K562 (cell line): ENCODE data around the gene CHSY1. TPM values are rescaled to one million over a fixed set of nuclear protein-coding genes. Genes with fewer than 3 reads are reported as not detected.
A peak's percentile ranks its signal among the peaks of the same experiment; 100 is the strongest.

Source experiments
- CHD2 ChIP-seq: IDR thresholded peaks from 2 replicates; pipeline ENCODE4 v1.6.1; 2011; ENCODE audit warnings: low read depth, low read length
- E2F1 ChIP-seq: sonication (generic); formaldehyde crosslinking; IDR thresholded peaks from 2 replicates; pipeline ENCODE4 v1.8.1; 2023; ENCODE audit warnings: mild to moderate bottlenecking, missing genetic modification reagents, moderate library complexity
- ELF4 ChIP-seq: fragments of 450-650 bp; formaldehyde crosslinking; IDR thresholded peaks from 2 replicates; pipeline ENCODE4 v1.4.0; 2022; ENCODE audit warnings: missing genetic modification characterization
- HDAC8 ChIP-seq: fragments of 450-650 bp; IDR thresholded peaks from 2 replicates; pipeline ENCODE4 v1.6.1; 2016; ENCODE audit warnings: mild to moderate bottlenecking, missing genetic modification characterization, moderate library complexity, missing compliant biosample characterization
- HMGXB4 ChIP-seq: sonication (generic); formaldehyde crosslinking; IDR thresholded peaks from 2 replicates; pipeline ENCODE4 v1.8.1; 2023; ENCODE audit warnings: mild to moderate bottlenecking, missing genetic modification reagents
- ILK ChIP-seq: fragments of 450-650 bp; IDR thresholded peaks from 2 replicates; pipeline ENCODE4 v1.6.1; 2016; ENCODE audit warnings: missing genetic modification characterization, low read depth, mild to moderate bottlenecking, missing compliant biosample characterization, moderate library complexity, borderline replicate concordance
- KDM5B ChIP-seq: fragments of 200-600 bp; sonication (generic); IDR thresholded peaks from 2 replicates; pipeline ENCODE4 v1.6.1; 2012; ENCODE audit warnings: low read depth, mild to moderate bottlenecking, moderate library complexity, low read length, control low read depth, inconsistent platforms; ENCODE audit not compliant: insufficient replicate concordance
- MCM3 ChIP-seq: fragments of 450-650 bp; IDR thresholded peaks from 2 replicates; pipeline ENCODE4 v1.6.1; 2016
- NELFE ChIP-seq: IDR thresholded peaks from 2 replicates; pipeline ENCODE4 v1.6.1; 2011; ENCODE audit warnings: mild to moderate bottlenecking; ENCODE audit not compliant: insufficient read depth, insufficient read length
- RERE ChIP-seq: sonication (generic); formaldehyde crosslinking; IDR thresholded peaks from 2 replicates; pipeline ENCODE4 v1.8.0; 2023; ENCODE audit warnings: missing genetic modification reagents, mild to moderate bottlenecking, borderline replicate concordance
- SMAD3 ChIP-seq: fragments of 450-650 bp; formaldehyde crosslinking; conservative IDR thresholded peaks from 2 replicates; pipeline ENCODE4 v1.4.0; 2020; ENCODE audit warnings: mild to moderate bottlenecking
- SMARCC2 ChIP-seq: fragments of 450-650 bp; IDR thresholded peaks from 2 replicates; pipeline ENCODE4 v1.6.1; 2017; ENCODE audit warnings: antibody characterized with exemption, moderate library complexity, mild to moderate bottlenecking, low read depth
- STAT5A ChIP-seq: IDR thresholded peaks from 2 replicates; pipeline ENCODE4 v1.6.1; 2012; ENCODE audit warnings: low read length, inconsistent platforms, borderline replicate concordance
- TRIM28 ChIP-seq: fragments of 450-650 bp; IDR thresholded peaks from 2 replicates; pipeline ENCODE4 v1.6.1; 2017
- ZNF24 ChIP-seq: fragments of 450-650 bp; IDR thresholded peaks from 2 replicates; pipeline ENCODE4 v1.6.1; 2016
- polyA plus RNA-seq, 8 experiments: library from polyadenylated mRNA; depleted of rRNA in 4 of 8; stranded (reverse) in 5 of 8; unstranded in 3 of 8; fragments of >200 nt; fragmentation: Nextera tagmentation in 2 of 8; fragmentation: Illumina TruSeq in 1 of 8; extraction: Ambion mirVana in 2 of 8; extraction: Trizol in 1 of 8; gene quantifications; 2 replicates each; pipeline versions ENCODE4 v1.2.1 to v1.2.3, GENCODE V29; 2011 to 2014; ENCODE audit warnings: inconsistent platforms in 1 of 8, missing spikeins in 1 of 8
- total RNA-seq, 7 experiments: library from RNA; depleted of rRNA in 6 of 7; stranded (reverse); fragments of >200 nt in 6 of 7; fragmentation: Illumina TruSeq in 2 of 7; extraction: Trizol in 2 of 7; gene quantifications; 2 replicates each; pipeline versions ENCODE4 v1.2.1 to v1.2.3, GENCODE V29; 2011 to 2021; ENCODE audit warnings: low replicate concordance in 1 of 7
- TF ChIP-seq, protein P1 (sequence below): fragments of 450-650 bp; IDR thresholded peaks from 2 replicates; pipeline ENCODE4 v1.7.0; 2016; ENCODE audit warnings: borderline replicate concordance

Gene CHSY1
- total and polyA plus RNA-seq, 9 of the 15 experiments (the other 6 are each of a cell fraction or from before 2014, with no cell fraction given) = 7.0 to 16.4 (median 13.4) TPM

GRCh38 chr15:101294731-101295606 is 43.1 kb upstream of the CHSY1 start, which contains the start of gene SNRPA1 (continued):
- TF ChIP-seq E2F1 (CRISPR knock-in tag) = peak; percentile 94
- TF ChIP-seq TRIM28 = no peak
- TF ChIP-seq NELFE = no peak
- TF ChIP-seq ILK (tag) = no peak
- TF ChIP-seq, protein P1, sequence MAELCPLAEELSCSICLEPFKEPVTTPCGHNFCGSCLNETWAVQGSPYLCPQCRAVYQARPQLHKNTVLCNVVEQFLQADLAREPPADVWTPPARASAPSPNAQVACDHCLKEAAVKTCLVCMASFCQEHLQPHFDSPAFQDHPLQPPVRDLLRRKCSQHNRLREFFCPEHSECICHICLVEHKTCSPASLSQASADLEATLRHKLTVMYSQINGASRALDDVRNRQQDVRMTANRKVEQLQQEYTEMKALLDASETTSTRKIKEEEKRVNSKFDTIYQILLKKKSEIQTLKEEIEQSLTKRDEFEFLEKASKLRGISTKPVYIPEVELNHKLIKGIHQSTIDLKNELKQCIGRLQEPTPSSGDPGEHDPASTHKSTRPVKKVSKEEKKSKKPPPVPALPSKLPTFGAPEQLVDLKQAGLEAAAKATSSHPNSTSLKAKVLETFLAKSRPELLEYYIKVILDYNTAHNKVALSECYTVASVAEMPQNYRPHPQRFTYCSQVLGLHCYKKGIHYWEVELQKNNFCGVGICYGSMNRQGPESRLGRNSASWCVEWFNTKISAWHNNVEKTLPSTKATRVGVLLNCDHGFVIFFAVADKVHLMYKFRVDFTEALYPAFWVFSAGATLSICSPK = no peak
- 0 out of 2 replicates have a peak, but pooled peaks have one; percentile 42 for TF ChIP-seq SMAD3 (CRISPR knock-in tag)
- TF ChIP-seq ZNF24 = peak; percentile 80
- TF ChIP-seq HMGXB4 (CRISPR knock-in tag) = peak; percentile 86
- no peak for TF ChIP-seq HDAC8 (tag)
- TF ChIP-seq RERE (CRISPR knock-in tag) = no peak
- no peak for TF ChIP-seq MCM3
- no peak for TF ChIP-seq SMARCC2
- peak; percentile 70 for TF ChIP-seq KDM5B
- TF ChIP-seq STAT5A = no peak
- no peak for TF ChIP-seq ELF4
- no peak; the same call in 1 of the 2 replicates for TF ChIP-seq CHD2
